Hair follicle dermal papilla cell (primary cell): ENCODE measurements around the gene ZNF730. TPM values are rescaled to one million over a fixed set of nuclear protein-coding genes. Genes with fewer than 3 reads are reported as not detected.

ENCODE experiments used
- total RNA-seq: library from RNA; depleted of rRNA; stranded (reverse); fragments of >200 nt; gene quantifications from 2 replicates; pipeline ENCODE4 v1.2.3, GENCODE V29; 2012

ZNF730 gene
- 0.36 and 1.3 TPM in 2 replicates for total RNA-seq

DNA sequence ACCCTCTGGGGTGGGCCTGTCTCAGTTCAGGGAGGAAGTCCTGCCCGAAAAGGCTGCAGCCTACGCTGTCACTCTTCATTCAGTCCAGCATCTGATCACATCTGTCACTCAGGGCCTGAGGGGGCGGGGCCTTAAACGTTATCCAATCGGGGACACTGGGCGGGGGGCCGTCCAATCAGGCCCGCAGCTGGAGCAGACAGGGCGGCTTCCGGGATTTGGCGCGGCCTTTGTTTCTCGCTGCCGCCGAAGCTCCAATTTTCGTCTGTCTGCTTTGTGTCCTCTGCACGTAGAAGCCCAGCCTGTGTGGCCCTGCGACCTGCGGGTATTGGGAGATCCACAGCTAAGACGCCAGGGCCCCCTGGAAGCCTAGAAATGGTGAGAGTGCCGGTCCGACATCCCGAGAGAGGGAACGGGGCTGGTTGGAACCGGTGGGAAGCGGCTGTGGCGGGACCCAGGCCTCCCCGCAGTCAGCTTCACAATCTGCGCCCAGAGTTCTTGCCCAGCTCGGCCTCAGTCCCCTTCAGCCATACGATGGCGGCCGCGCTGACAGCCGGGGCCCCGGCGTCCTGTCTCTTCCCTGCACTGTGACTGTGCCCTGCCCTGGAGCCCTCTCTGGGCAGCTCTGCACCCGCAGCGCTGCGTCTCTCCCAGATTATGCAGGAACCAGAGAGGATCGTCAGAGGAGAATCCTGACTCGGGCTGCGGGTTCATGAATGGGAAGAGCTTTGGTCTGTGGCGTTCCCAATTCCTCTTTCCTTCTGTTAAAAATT lies at the start of gene ZNF730:
ZNF730 (plus strand) TSS at position 224 of the 770 bp plus-strand sequence; CDS start at position 373, 149 bp downstream.

Other genes with a start within 250 kb of the ZNF730 start
- gene ZNF728, start 113.8 kb upstream of the ZNF730 start, total RNA-seq: 0.49 and 0.61 TPM in 2 replicates
- gene ZNF724, start 133.4 kb downstream of the ZNF730 start, total RNA-seq: 2.3 and 2.8 TPM in 2 replicates